HepG2 (cell line): ENCODE data around the gene PPM1G. TPM values are rescaled to one million over a fixed set of nuclear protein-coding genes. Genes with fewer than 3 reads are reported as not detected.
"Not testable (repeated sequence)": the region's sequence is repeated elsewhere in the genome, so short reads cannot be mapped to it uniquely, and the experiment has no call there.

Experiments
- AKAP8 ChIP-seq: sonication (generic); formaldehyde crosslinking; IDR thresholded peaks from 2 replicates; pipeline ENCODE4 v1.5.1; 2020; ENCODE audit warnings: mild to moderate bottlenecking, missing genetic modification reagents
- FOXC1 ChIP-seq: sonication (generic); formaldehyde crosslinking; IDR thresholded peaks from 2 replicates; pipeline ENCODE4 v1.8.0; 2022; ENCODE audit warnings: mild to moderate bottlenecking, missing genetic modification reagents, borderline replicate concordance
- GATAD1 ChIP-seq: IDR thresholded peaks from 2 replicates; pipeline ENCODE4 v1.6.1; 2016; ENCODE audit warnings: missing genetic modification reagents, missing compliant biosample characterization
- HOXA3 ChIP-seq: sonication (generic); formaldehyde crosslinking; IDR thresholded peaks from 2 replicates; pipeline ENCODE4 v1.5.0; 2020; ENCODE audit warnings: missing genetic modification reagents
- KDM2A ChIP-seq: sonication (generic); formaldehyde crosslinking; IDR thresholded peaks from 2 replicates; pipeline ENCODE4 v1.4.0; 2020; ENCODE audit warnings: low read depth, missing genetic modification reagents, borderline replicate concordance
- MXD1 ChIP-seq: sonication (generic); formaldehyde crosslinking; IDR thresholded peaks from 2 replicates; pipeline ENCODE4 v1.4.0; 2020; ENCODE audit warnings: mild to moderate bottlenecking, missing genetic modification reagents
- MYC ChIP-seq: sonication (generic); formaldehyde crosslinking; IDR thresholded peaks from 2 replicates; pipeline ENCODE4 v1.9.0; 2021; ENCODE audit warnings: missing genetic modification reagents, borderline replicate concordance
- NFKB2 ChIP-seq: sonication (generic); formaldehyde crosslinking; IDR thresholded peaks from 2 replicates; pipeline ENCODE4 v1.4.0; 2020; ENCODE audit warnings: missing genetic modification reagents, borderline replicate concordance
- SP1 ChIP-seq, 2 experiments: fragments of 450-650 bp in 1 of 2; sonication (generic) in 1 of 2; formaldehyde crosslinking in 1 of 2; IDR thresholded peaks; 2 replicates each; pipeline versions ENCODE4 v1.4.0 to v1.6.1; 2016 to 2020; ENCODE audit warnings: missing genetic modification reagents in 1 of 2
- ZBTB38 ChIP-seq: sonication (generic); formaldehyde crosslinking; IDR thresholded peaks from 2 replicates; pipeline ENCODE4 v1.5.1; 2020; ENCODE audit warnings: mild to moderate bottlenecking, missing genetic modification reagents
- ZMYM2 ChIP-seq: sonication (generic); formaldehyde crosslinking; IDR thresholded peaks from 2 replicates; pipeline ENCODE4 v1.8.0; 2022; ENCODE audit warnings: mild to moderate bottlenecking, missing genetic modification reagents
- ZNF350 ChIP-seq: sonication (generic); formaldehyde crosslinking; IDR thresholded peaks from 2 replicates; pipeline ENCODE4 v1.4.0; 2020; ENCODE audit warnings: mild to moderate bottlenecking, low read depth, missing genetic modification reagents, borderline replicate concordance
- ZNF430 ChIP-seq: sonication (generic); formaldehyde crosslinking; IDR thresholded peaks from 2 replicates; pipeline ENCODE4 v1.9.0; 2021; ENCODE audit warnings: mild to moderate bottlenecking, missing genetic modification reagents
- ZNF83 ChIP-seq: sonication (generic); formaldehyde crosslinking; IDR thresholded peaks from 2 replicates; pipeline ENCODE4 v1.4.0; 2020; ENCODE audit warnings: missing genetic modification reagents, mild to moderate bottlenecking, borderline replicate concordance
- polyA plus RNA-seq, 8 experiments: library from polyadenylated mRNA; depleted of rRNA in 3 of 8; stranded (reverse) in 7 of 8; unstranded in 1 of 8; fragments of >200 nt; fragmentation: Illumina TruSeq in 4 of 8; extraction: Trizol in 4 of 8; gene quantifications; 2 replicates each; pipeline versions ENCODE4 v1.2.1 to v1.2.3, GENCODE V29; 2011 to 2016; ENCODE audit warnings: low read depth in 4 of 8, missing spikeins in 1 of 8, mixed read lengths in 1 of 8; ENCODE audit not compliant: insufficient read depth in 1 of 8
- total RNA-seq, 5 experiments: library from RNA; depleted of rRNA; stranded (reverse); fragments of >200 nt; fragmentation: Illumina TruSeq; extraction: Trizol; gene quantifications; 2 replicates each; pipeline ENCODE4 v1.2.3, GENCODE V29; 2016; ENCODE audit warnings: low read depth in 1 of 5

Gene PPM1G
- total and polyA plus RNA-seq, 2 of the 13 experiments (the other 11 are each of a cell fraction or from before 2014, with no cell fraction given): 58.2 to 213 TPM

GRCh38 chr2:27353386-27353761 lies 56.0 kb downstream of the PPM1G start (continued):
- TF ChIP-seq MXD1 (CRISPR knock-in tag) (0 out of 2 replicates have a peak, but pooled peaks have one; percentile 14), HOXA3 (CRISPR knock-in tag) (peak; percentile 31; the same call in 1 of the 2 replicates), ZNF350 (0 out of 2 replicates have a peak, but pooled peaks have one; percentile 30), FOXC1 (CRISPR knock-in tag) (0 out of 2 replicates have a peak, but pooled peaks have one; percentile 27), NFKB2 (peak; percentile 60; the same call in 1 of the 2 replicates), GATAD1 (0 out of 2 replicates have a peak, but pooled peaks have one; percentile 20), KDM2A (CRISPR knock-in tag) (peak; percentile 9; the same call in 1 of the 2 replicates), SP1 (CRISPR knock-in tag; IDR thresholded peaks at IDR 0.05) (0 out of 2 replicates have a peak, but pooled peaks have one; percentile 5), ZNF430 (CRISPR knock-in tag) (peak; percentile 25; the same call in 1 of the 2 replicates), MYC (CRISPR knock-in tag) (peak; percentile 47; the same call in 1 of the 2 replicates), ZBTB38 (CRISPR knock-in tag) (peak; percentile 60), ZNF83 (0 out of 2 replicates have a peak, but pooled peaks have one; percentile 66), ZMYM2 (CRISPR knock-in tag) (peak; percentile 13; the same call in 1 of the 2 replicates), AKAP8 (CRISPR knock-in tag) (0 out of 2 replicates have a peak, but pooled peaks have one; percentile 39)
- not testable (repeated sequence) for TF ChIP-seq SP1 (IDR thresholded peaks at IDR 0.05)
- TF ChIP-seq, all 625 proteins: peak for 27; not testable (repeated sequence) for 598
